Measurements from ENCODE around the gene GRID1. TPM values are rescaled to one million over a fixed set of nuclear protein-coding genes. Genes with fewer than 3 reads are reported as not detected.
"Not testable (repeated sequence)": the region's sequence is repeated elsewhere in the genome, so short reads cannot be mapped to it uniquely, and the experiment has no call there.

GRID1 gene
- total RNA-seq, 1 experiment from 2014 or later = 0.07 TPM

GRCh38 chr10:86243651-86244155, 122.9 kb downstream of the GRID1 start:
- Histone ChIP-seq H3K9ac (ENCODE audit: low read length) (no peak overlapping the region), H3K36me3 (ENCODE audit: insufficient read depth, low read length) (no peaks in the 10 kb centered on the region), H2AFZ (ENCODE audit: low read length) (no peak overlapping the region), H3K27me3 (ENCODE audit: low read length) (no peaks in the 10 kb centered on the region), H3K9me2 (replicated peaks; ENCODE audit: insufficient read depth, low read length) (no peaks in the 10 kb centered on the region), H3K9me3 (ENCODE audit: low read length) (no peaks in the 10 kb centered on the region), H3K4me3 (ENCODE audit: low read length) (no peak overlapping the region), H3K4me1 (ENCODE audit: low read length) (peaks cover 11% of the 10 kb centered on the region), H4K20me1 (ENCODE audit: insufficient read depth, low read depth, low read length) (no peaks in the 10 kb centered on the region), H3K27ac (ENCODE audit: low read length) (no peak overlapping the region), H3K4me2 (ENCODE audit: low read depth, low read length, poor library complexity, severe bottlenecking) (no peak overlapping the region), H3K79me2 (ENCODE audit: low read length) (no peaks in the 10 kb centered on the region)
- DNase-seq = no peak

DNA sequence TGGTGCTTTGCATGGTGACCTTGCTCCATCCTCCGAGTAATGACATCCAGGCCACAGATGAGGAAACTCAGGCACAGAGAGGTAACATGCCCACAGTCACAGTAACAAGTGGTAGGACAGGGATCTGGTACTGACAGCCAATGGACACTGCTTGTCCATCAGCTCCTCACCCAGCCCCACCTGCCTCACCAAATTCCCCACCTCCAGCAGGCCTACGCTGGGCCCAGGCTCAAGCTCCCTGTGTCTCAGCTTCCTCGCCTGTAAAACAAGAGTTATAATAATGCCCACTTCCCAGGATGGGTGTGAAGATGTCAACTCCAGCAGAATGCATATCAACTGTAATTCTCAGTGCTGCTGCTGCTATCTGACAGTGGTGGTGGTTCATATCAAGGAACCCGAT, 123.8 kb downstream of the GRID1 start:
- Histone ChIP-seq H3K9me2 (replicated peaks; ENCODE audit: insufficient read depth, low read length) (no peaks in the 10 kb centered on the region), H3K9me3 (ENCODE audit: low read length) (no peaks in the 10 kb centered on the region), H3K4me3 (ENCODE audit: low read length) (no peak overlapping the region), H3K79me2 (ENCODE audit: low read length) (no peaks in the 10 kb centered on the region), H3K4me1 (ENCODE audit: low read length) (peaks cover 11% of the 10 kb centered on the region), H2AFZ (ENCODE audit: low read length) (no peak overlapping the region), H4K20me1 (ENCODE audit: insufficient read depth, low read depth, low read length) (no peaks in the 10 kb centered on the region), H3K27me3 (ENCODE audit: low read length) (no peaks in the 10 kb centered on the region), H3K27ac (ENCODE audit: low read length) (no peak overlapping the region), H3K4me2 (ENCODE audit: low read depth, low read length, poor library complexity, severe bottlenecking) (no peak overlapping the region), H3K36me3 (ENCODE audit: insufficient read depth, low read length) (no peaks in the 10 kb centered on the region), H3K9ac (ENCODE audit: low read length) (no peak overlapping the region)
- no peak for DNase-seq

- not testable (repeated sequence) for H3K9me2 ChIP-seq (replicated peaks; ENCODE audit: insufficient read depth, low read length); H3K9me3 ChIP-seq (ENCODE audit: low read length); H4K20me1 ChIP-seq (ENCODE audit: insufficient read depth, low read depth, low read length); H2AFZ ChIP-seq (ENCODE audit: low read length); H3K4me1 ChIP-seq (ENCODE audit: low read length); H3K4me3 ChIP-seq (ENCODE audit: low read length); H3K4me2 ChIP-seq (ENCODE audit: low read depth, low read length, poor library complexity, severe bottlenecking); H3K9ac ChIP-seq (ENCODE audit: low read length); H3K27me3 ChIP-seq (ENCODE audit: low read length); H3K27ac ChIP-seq (ENCODE audit: low read length); H3K36me3 ChIP-seq (ENCODE audit: insufficient read depth, low read length); DNase-seq; H3K79me2 ChIP-seq (ENCODE audit: low read length)
Measured at GRCh38 chr10:86238089-86238488, 128.5 kb downstream of the GRID1 start.

GRCh38 chr10:86234541-86235270, 131.9 kb downstream of the GRID1 start:
- Histone ChIP-seq H3K36me3 (ENCODE audit: insufficient read depth, low read length) (no peaks in the 10 kb centered on the region), H3K9me2 (replicated peaks; ENCODE audit: insufficient read depth, low read length) (no peaks in the 10 kb centered on the region), H3K27me3 (ENCODE audit: low read length) (no peaks in the 10 kb centered on the region), H3K79me2 (ENCODE audit: low read length) (no peaks in the 10 kb centered on the region), H3K9me3 (ENCODE audit: low read length) (no peaks in the 10 kb centered on the region), H3K4me1 (ENCODE audit: low read length) (no peaks in the 10 kb centered on the region), H4K20me1 (ENCODE audit: insufficient read depth, low read depth, low read length) (no peaks in the 10 kb centered on the region), H3K4me3 (ENCODE audit: low read length) (no peak overlapping the region), H3K4me2 (ENCODE audit: low read depth, low read length, poor library complexity, severe bottlenecking) (no peak overlapping the region), H3K27ac (ENCODE audit: low read length) (no peak overlapping the region), H2AFZ (ENCODE audit: low read length) (no peak overlapping the region), H3K9ac (ENCODE audit: low read length) (no peak overlapping the region)
- no peak for DNase-seq

DNA sequence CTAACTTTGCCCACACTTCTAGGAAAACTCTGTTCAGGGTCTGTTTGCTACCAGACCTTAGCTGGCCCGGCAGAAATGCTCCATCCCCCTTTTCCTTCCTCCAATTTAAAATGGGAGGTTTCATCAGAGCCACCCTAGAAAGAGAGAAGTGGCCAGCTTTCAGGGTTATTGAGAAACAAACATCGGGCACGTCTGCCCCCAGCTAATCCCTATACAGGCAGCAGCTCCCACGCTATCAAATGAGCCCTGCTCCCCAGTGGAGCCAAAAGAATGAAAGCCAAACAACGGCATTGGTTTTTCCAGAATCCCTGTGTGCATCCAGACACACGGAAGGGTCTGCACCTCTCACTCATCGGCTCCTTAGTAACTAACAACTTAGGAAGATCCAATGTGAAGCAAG, 132.5 kb downstream of the GRID1 start:
- Histone ChIP-seq H3K9me2 (replicated peaks; ENCODE audit: insufficient read depth, low read length) (no peaks in the 10 kb centered on the region), H3K36me3 (ENCODE audit: insufficient read depth, low read length) (no peaks in the 10 kb centered on the region), H3K79me2 (ENCODE audit: low read length) (no peaks in the 10 kb centered on the region), H3K4me1 (ENCODE audit: low read length) (no peaks in the 10 kb centered on the region), H3K4me2 (ENCODE audit: low read depth, low read length, poor library complexity, severe bottlenecking) (no peak overlapping the region), H3K4me3 (ENCODE audit: low read length) (no peak overlapping the region), H3K9ac (ENCODE audit: low read length) (no peak overlapping the region), H2AFZ (ENCODE audit: low read length) (no peak overlapping the region), H3K27ac (ENCODE audit: low read length) (no peak overlapping the region), H4K20me1 (ENCODE audit: insufficient read depth, low read depth, low read length) (no peaks in the 10 kb centered on the region), H3K27me3 (ENCODE audit: low read length) (no peaks in the 10 kb centered on the region), H3K9me3 (ENCODE audit: low read length) (no peaks in the 10 kb centered on the region)
- DNase-seq = no peak

GRCh38 chr10:86233131-86233530, 133.5 kb downstream of the GRID1 start:
- no peak overlapping the region for H2AFZ ChIP-seq (ENCODE audit: low read length)

GRCh38 chr10:86232644-86233043, 134.0 kb downstream of the GRID1 start:
- no peaks in the 10 kb centered on the region for H3K27me3 ChIP-seq (ENCODE audit: low read length)
- H3K79me2 ChIP-seq (ENCODE audit: low read length) = no peaks in the 10 kb centered on the region
- no peaks in the 10 kb centered on the region for H4K20me1 ChIP-seq (ENCODE audit: insufficient read depth, low read depth, low read length)

More at GRCh38 chr10:86233131-86233530, 133.5 kb downstream of the GRID1 start:
- no peak for DNase-seq
- Histone ChIP-seq H3K79me2 (ENCODE audit: low read length) (no peaks in the 10 kb centered on the region), H3K9me2 (replicated peaks; ENCODE audit: insufficient read depth, low read length) (no peaks in the 10 kb centered on the region), H3K36me3 (ENCODE audit: insufficient read depth, low read length) (no peaks in the 10 kb centered on the region), H4K20me1 (ENCODE audit: insufficient read depth, low read depth, low read length) (no peaks in the 10 kb centered on the region), H3K27ac (ENCODE audit: low read length) (no peak overlapping the region), H3K9me3 (ENCODE audit: low read length) (no peaks in the 10 kb centered on the region), H3K4me2 (ENCODE audit: low read depth, low read length, poor library complexity, severe bottlenecking) (no peak overlapping the region), H3K4me3 (ENCODE audit: low read length) (no peak overlapping the region), H3K27me3 (ENCODE audit: low read length) (no peaks in the 10 kb centered on the region), H3K4me1 (ENCODE audit: low read length) (no peaks in the 10 kb centered on the region), H3K9ac (ENCODE audit: low read length) (no peak overlapping the region)

DNA sequence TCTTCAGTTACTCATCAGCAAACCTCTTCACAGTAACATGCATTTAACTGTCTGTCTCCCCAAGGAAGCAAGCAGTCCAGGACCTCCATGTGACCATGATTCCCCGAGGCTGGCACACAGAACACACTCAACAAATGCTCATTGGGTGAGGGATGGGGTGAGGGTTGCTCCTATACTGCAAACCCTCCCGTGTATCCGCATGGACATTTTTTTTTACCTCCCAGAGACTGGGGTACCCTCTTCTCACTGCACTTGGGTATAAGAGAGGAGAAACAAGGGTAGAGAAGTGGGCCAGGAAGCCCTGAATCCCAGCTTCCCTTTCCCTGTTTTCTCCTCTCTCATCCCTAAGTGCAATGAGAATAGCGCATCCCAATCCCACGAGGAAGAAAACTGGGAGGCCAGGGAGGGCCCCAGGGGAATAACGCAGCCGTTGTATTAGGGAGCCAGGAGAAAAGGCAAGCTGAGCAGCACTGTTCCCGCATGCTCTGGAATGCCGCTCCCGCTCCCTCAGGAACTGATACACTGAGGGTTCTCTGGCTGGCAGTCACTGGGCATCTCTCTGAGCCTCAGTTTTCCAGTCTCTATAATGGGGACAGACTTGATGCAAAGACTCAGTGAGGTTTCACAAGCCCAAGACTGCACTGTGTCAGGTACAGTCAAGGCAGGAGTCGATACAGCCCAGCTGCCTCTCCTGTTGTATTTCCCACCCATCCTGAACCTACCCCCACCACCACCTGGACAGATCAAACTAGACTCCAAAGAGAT, 134.6 kb downstream of the GRID1 start:
- Histone ChIP-seq H3K9ac (ENCODE audit: low read length) (no peak overlapping the region), H3K9me3 (ENCODE audit: low read length) (no peaks in the 10 kb centered on the region), H4K20me1 (ENCODE audit: insufficient read depth, low read depth, low read length) (no peaks in the 10 kb centered on the region), H2AFZ (ENCODE audit: low read length) (no peak overlapping the region), H3K79me2 (ENCODE audit: low read length) (no peaks in the 10 kb centered on the region), H3K27me3 (ENCODE audit: low read length) (no peaks in the 10 kb centered on the region), H3K4me3 (ENCODE audit: low read length) (no peak overlapping the region), H3K27ac (ENCODE audit: low read length) (no peak overlapping the region), H3K4me2 (ENCODE audit: low read depth, low read length, poor library complexity, severe bottlenecking) (no peak overlapping the region), H3K36me3 (ENCODE audit: insufficient read depth, low read length) (no peaks in the 10 kb centered on the region), H3K4me1 (ENCODE audit: low read length) (no peaks in the 10 kb centered on the region), H3K9me2 (replicated peaks; ENCODE audit: insufficient read depth, low read length) (no peaks in the 10 kb centered on the region)
- no peak for DNase-seq

More at GRCh38 chr10:86232644-86233043, 134.0 kb downstream of the GRID1 start:
- Histone ChIP-seq H3K9ac (ENCODE audit: low read length) (no peak overlapping the region), H3K36me3 (ENCODE audit: insufficient read depth, low read length) (no peaks in the 10 kb centered on the region), H3K27ac (ENCODE audit: low read length) (no peak overlapping the region), H3K9me3 (ENCODE audit: low read length) (no peaks in the 10 kb centered on the region), H3K9me2 (replicated peaks; ENCODE audit: insufficient read depth, low read length) (no peaks in the 10 kb centered on the region), H3K4me3 (ENCODE audit: low read length) (no peak overlapping the region), H3K4me2 (ENCODE audit: low read depth, low read length, poor library complexity, severe bottlenecking) (no peak overlapping the region), H2AFZ (ENCODE audit: low read length) (no peak overlapping the region), H3K4me1 (ENCODE audit: low read length) (no peaks in the 10 kb centered on the region)
- no peak for DNase-seq

Measured in Karpas-422 (cell line).